Right lobe of liver (tissue), 4 donors: ENCODE measurements around the gene COA8.

ENCODE experiments used
- CTCF ChIP-seq, 4 donors: fragments of 200-600 bp in 3 of 4; fragments of 450-650 bp in 1 of 4; IDR thresholded peaks; one replicate each; pipeline versions ENCODE4 v1.5.1 to v1.8.0; 2016 to 2022; ENCODE audit warnings: antibody characterized with exemption in 4 of 4, mild to moderate bottlenecking in 2 of 4
- POLR2A ChIP-seq: fragments of 450-650 bp; IDR thresholded peaks from one replicate; pipeline ENCODE4 v1.6.1; 2017; ENCODE audit warnings: antibody characterized with exemption, mild to moderate bottlenecking
- donor health status: DM: no; HTN: no; CAD: no.
- donor health status: DM: no; HTN: no; CAD: no.
- donor health status: DM: no; HTN: yes; CAD: no.

DNA sequence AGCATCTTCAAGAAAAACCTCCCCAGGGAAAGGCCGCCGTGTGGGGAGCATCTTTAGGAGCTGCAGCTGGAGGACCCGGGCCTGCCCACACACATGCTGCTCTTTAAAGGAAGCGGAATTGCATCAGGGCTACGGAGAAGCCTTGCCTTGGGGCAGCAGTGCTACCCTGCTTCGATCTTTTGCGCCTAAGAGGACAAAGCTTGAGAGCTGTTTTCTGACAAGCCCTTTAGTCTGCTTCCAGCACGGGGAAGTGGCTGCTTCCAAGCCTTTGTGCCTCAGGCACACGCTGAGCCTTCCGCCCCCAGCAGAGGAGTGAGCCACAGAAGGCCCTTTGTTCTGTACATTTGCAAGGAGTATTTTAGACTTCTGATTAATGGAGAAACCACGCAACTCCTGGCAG is 31.5 kb downstream of the COA8 start:
- TF ChIP-seq CTCF (IDR thresholded peaks at IDR 0.05) (no peak), POLR2A (no peak)
